GM21526 (cell line): ENCODE results near the gene CHURC1.

ENCODE experiments used
- ATAC-seq: cut with Tn5 transposase; IDR thresholded peaks from one replicate; pipeline ENCODE4 v1.9.1; 2021; ENCODE audit warnings: moderate library complexity; ENCODE audit not compliant: unreplicated experiment, low FRiP score

Gene CHURC1

DNA sequence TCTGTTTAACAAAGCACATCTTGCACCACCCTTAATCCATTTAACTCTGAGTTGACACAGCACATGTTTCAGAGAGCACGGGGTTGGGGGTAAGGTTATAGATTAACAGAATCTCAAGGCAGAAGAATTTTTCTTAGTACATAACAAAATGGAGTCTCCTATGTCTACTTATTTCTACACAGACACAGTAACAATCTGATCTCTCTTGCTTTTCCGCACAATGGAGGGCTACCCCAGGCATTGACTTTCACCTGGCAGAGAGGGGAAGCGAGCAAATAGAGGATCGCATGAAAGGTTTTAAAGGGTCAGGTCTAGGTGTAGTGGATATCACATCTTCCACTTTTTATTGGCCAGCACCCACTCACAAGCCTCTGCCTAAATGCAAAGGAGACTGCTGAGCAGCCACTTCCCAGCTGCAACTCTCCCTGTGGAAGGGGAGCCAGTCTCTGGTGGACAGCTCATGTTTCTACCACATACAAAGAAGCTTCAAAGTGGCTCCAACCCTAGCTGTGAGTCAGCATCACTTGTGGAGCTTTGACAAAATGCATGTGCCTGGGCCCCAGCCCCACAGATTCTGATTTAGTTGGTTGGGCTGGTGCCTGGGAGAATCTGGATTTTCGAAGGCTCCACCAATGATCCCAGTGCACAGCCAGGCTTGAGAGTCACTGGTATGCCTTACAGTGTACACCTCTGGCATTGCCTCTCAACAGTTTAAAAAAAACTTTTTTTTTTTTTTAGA, 65.2 kb downstream of the CHURC1 start:
- ATAC-seq, result no peak

DNA sequence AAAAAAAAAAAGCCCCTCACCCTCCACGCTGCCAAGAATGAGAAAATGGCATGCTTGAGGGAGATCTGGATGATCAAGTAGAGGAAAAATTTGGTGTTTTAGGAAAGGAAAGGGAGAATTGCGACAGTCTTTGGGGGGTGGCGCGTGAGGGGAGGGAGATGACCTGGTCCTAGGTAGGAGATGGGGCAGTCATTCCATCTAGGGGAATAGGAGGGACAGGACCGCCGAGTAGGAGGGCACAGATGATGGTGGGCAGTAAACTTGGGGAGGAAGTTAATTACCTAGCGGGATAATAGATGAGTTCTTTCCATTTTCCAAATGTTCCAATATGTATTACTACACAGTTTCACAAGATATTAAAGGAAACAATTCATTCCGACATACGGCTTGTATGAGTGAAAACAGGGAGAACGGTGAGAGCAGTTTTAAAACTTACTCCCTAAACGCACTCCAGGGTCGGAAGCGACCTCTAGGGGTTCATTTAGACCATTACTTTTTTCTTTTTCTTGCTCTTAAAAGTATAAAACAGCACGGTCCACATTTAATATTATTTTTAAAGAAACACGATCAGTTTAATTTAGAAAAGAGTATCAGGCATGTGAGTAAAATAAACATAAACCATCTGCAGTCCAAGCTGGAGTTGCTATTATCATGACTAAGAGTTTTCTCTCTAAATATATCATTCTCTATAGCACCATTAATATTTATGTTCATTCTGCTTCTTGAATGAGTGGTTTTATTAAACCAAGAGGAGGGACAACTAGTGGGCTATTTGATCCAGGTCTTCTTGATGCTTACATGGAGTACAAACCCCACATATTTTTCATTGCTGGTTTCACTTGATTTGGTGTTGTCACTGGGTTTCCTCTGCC, 69.4 kb downstream of the CHURC1 start:
- ATAC-seq, result no peak
